ENCODE results near the gene PRR35.

The PRR35 gene

DNA sequence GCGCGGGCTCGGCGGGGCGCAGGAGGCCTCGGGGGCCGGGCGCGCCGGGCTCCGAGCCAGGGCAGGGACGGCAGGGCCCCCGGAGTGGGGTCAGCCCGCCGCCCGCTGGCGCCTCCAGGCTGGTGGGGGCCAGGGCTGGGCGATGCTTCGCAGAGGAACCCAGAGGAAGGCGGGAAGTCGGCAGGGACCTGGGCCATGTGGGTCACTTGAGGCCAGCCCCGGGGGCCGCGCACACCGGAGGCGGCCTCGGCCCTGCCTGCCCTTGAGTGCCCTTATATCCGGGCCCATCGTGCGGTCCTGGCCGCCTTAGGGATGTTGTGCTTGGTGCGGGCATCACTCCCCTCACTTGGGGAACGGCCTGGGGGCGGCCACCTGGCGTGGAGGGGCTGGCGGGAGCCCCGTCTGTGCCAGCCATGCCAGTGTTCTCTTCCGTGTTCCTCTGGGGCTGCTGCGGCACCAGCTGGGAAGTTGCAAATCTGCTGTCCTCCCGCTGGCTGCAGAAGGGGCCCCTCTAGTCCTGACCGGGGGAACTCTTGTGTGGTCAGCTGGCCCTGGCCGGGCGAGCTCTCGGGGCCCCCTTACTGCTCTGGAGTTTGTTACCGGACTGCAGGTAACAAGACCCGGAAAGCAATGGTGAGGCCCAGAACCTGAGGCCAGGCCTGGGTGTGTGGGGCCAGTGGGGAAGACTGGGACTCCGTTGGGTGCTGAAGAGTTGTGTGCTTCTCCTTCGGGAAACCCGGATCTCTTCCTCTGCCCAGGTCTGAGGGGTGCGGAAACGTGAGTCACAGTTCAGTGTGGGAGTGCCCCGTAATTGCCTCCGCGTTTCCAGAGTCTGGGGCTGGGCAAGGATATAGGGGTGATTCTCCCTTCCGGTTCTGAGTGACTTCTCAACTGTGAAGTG is 31.8 kb upstream of the PRR35 start:
- DNase-seq = no peak

DNA sequence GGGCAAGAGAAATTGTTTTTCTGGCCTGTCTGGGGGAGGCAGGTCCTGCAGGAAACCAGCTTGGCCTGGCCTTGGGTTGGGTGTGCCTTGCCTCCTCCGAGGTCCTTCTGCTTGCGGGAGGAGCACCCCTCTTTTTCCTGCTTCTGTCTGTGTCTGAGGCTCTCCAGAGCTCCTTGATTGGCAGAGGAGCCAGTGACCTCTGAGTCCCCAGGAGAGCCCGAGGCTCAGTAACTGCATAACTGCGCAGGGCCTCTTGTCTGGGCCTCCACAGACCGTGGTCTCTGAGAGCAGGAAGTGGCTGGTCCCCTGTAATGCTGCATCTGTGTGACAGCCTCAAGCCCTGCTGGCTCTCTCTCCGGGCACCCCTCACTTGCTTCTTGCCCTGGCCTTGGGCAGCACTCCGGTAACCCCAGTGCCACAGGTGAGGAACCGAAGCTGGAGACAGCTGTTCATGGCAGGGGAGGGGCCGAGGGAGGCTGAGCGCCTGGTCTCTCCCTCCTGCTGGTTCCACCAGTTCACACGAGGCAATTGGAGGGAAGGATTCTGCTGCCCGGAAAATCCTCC is 31.1 kb upstream of the PRR35 start:
- DNase-seq = no peak

DNA sequence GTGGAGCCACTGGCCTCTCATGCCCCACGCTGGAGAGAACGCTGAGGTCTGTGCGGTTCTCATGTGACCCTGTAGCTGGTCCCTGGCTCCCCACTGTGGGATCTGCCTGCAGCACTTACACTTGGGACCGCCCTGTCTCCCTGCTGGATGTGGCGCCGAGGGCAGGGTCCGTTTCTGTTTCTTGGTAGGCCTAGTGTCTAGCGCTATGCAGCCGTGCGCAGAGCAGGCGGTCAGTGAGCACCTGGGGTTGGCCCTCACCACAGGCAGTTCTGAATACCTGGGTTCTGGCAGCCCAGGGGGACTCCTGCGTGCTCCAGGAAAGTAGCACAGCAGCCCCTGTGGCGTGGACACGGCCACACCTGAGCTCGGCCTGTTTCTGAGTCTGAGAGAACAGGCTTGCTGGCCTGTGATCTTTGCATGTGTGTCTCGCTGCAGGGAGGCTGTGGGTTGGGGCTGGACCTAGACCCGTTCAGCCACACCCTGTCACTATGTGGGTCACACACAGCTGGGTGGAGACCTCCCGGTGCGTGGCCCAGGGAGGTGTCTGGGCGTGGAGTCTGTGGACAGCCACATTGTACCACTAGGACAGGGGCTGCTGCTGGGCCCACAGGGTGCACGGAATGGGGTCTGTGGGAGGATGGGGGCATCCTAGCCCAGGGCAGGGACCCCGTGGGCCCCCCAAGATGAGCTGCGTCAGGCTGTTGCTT is 29.9 kb upstream of the PRR35 start:
- no peak for DNase-seq

- no peak for DNase-seq
Observed at GRCh38 chr16:531494-532125, 28.6 kb upstream of the PRR35 start.

DNA sequence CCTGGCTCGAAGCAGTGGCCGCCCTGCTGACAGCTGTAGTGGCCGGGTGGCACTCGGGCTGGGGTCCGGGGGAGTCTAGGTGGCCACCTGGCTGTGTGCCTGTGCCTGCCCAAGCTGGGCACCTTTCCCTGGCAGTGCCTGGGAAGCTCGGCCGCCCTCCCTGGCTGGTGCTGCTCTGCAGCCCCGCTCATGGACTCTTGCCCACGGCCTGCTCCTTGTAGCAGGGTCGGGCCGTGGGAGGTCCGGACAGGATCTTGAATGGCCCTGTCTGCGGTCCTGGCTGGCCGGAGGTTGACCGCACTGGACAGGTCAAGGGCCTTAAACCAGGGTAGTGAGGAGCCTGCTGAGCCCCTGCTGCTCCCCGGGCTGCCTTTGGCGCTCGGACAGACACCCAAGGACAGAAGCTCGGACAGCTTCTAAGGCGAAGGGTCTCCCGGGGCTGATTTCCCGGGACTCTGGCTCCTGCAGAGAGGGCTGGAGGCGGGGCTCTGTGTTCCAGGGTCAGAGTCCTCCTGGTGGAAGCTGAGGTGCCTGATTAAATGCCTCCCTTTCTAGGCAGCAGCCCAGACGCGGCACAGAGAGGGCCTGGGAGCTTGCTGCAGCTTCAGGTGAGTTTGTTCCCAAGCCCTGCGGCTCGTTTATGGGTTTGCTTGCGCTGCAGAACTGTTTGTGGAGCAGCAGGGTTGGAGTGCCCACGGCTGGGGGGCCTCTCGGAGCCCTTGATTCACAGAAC is 26.6 kb upstream of the PRR35 start:
- no peak for DNase-seq

GRCh38 chr16:534135-534534 is 26.1 kb upstream of the PRR35 start:
- no peak for DNase-seq

- DNase-seq = no peak
Observed at GRCh38 chr16:534856-535445, 25.2 kb upstream of the PRR35 start.

DNA sequence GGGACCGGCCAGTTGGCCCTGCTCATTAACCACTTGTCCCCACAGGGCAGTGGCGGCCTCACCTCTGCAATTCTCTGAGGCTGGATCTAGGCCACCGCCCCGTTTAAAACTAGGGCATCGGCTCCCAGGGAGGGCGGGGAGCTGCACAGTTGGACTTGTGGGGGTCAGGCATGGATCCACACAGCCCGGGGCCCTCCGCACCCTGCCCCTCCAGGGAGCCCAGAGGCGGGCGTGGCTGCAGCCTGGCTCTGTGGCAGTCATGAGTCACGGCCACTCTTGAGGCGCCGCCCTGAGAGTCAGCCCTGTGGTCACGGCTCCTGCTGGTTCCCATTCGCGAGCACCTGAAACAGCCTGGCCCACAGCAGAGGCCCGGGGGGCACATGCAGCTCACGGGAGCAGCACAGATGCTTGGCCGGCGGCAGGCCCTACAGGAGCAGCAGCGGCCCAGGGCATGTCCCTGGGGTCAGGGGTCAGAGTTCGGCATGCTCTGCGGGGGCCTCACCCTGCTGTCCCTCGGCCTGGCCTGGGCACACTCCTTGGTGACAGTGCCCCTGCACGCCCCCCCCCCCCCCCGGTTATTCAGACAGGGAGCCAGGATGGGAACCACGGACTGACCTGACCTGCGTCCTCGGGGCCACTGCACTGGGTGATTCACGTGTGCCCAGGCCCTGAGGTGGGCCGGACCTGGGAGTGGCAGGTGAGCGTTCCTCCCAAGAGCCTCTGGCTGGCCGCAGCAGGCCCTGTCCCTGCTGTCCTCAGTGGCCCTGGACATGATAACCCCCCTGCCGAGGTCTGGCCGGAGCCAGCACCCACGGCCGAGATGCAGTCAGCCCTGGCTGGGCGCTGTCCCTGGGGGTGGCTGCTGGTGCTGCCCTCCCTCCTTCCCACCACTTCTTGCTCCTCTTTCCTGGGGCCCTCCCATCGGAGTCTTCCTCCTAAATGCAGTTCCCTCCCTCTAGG is 24.5 kb upstream of the PRR35 start:
- DNase-seq = no peak

- DNase-seq = no peak
Observed at GRCh38 chr16:536746-537145, 23.4 kb upstream of the PRR35 start.

- DNase-seq = no peak
Observed at GRCh38 chr16:537415-538335, 22.5 kb upstream of the PRR35 start.

GRCh38 chr16:539901-540530 is 20.2 kb upstream of the PRR35 start:
- DNase-seq = no peak

DNA sequence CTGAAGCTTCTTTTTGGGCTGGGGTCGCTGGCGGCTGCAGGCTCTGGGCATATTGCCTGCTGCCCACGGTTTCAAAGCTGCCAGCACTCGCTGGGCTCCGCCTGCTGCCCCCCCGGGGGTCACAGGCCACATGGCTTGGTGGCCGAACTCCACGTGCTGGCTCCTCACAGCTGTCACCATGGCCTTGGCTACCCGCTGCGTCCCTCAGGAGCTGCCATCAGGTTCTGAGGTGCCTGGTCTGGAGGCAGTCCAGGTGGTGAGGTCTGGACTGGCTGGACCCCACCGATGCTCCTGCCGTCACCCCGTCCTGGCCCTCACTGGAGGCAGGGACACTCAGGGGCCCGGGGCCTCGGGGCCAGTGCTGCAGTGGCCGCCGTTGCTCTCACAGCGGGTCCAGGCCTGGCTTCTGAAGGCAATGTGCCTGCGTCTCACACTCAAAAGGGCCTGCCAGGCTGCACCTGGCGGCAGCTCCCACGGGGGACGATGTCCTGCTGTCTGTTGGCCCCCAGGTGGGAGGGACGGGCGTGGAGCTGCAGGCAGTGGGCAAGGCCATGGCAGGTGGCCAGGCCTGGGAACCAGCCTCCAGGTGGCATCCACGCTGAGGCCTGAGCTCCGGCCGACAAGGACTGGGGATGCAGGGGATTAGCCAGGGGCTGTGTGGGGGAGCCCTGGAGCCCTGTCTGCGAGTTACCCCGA is 19.4 kb upstream of the PRR35 start:
- no peak for DNase-seq

DNA sequence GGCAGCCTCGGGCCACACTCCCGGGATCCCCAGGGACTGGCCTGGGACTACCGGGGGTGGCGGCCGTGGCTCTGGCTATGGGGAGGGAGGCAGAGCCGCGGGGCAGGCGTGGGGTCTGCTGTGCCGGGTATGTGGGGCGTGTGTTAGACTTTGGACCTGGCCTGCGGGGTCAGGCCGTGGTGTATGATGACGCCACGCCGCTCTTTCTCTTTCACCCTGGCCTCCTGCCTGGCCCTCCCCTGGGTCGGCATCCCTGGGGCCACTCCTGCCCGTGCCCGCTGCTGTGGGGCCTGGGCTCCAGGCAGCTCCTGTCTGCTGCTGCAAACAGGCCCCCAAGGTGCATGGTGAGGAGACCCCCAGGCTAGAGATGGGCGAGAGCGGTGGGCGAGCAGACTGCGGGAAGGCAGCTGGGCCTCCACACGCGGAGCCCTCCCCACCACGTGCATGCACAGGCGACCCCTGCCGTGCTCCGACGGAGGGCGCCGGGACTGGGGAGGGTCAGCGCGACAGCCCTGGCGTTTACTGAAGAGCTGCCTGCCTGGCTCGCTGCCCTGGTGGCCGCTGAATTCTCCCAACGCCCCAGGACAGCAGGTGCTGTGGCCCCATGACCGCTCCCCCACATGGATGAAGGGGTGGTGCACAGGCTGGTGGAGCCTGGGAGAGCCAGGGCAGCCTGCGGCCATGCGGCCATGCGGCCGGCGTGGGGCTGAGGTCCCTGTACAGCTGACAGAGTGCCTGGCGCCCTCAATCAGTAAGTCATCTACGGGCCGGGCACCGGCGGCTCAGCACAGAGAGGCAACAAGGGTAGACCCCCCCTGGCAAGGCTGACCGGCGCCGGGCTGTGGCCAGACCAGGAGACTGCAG is 16.7 kb upstream of the PRR35 start:
- DNase-seq = no peak

GRCh38 chr16:544517-544916 is 15.7 kb upstream of the PRR35 start:
- no peak for DNase-seq

DNA sequence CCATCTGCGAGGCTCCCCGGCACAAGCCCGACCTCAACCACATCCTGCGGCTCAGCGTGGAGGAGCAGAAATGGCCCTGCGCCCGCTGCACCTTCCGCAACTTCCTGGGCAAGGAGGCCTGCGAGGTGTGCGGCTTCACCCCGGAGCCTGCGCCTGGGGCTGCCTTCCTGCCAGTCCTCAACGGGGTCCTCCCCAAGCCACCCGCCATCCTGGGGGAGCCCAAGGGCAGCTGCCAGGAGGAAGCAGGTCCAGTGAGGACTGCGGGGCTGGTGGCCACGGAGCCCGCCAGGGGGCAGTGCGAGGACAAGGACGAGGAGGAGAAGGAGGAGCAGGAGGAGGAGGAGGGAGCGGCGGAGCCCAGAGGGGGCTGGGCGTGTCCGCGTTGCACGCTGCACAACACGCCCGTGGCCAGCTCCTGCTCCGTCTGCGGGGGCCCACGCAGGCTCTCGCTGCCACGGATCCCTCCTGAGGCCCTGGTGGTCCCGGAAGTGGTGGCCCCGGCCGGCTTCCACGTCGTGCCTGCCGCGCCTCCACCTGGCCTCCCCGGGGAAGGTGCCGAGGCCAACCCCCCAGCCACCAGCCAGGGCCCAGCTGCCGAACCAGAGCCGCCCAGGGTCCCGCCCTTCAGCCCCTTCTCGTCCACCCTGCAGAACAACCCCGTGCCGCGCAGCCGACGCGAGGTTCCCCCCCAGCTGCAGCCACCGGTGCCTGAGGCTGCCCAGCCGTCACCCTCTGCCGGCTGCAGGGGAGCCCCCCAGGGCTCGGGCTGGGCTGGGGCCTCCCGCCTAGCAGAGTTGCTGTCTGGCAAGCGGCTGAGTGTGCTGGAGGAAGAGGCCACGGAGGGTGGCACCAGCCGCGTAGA is 13.1 kb upstream of the PRR35 start:
- no peak for DNase-seq

DNA sequence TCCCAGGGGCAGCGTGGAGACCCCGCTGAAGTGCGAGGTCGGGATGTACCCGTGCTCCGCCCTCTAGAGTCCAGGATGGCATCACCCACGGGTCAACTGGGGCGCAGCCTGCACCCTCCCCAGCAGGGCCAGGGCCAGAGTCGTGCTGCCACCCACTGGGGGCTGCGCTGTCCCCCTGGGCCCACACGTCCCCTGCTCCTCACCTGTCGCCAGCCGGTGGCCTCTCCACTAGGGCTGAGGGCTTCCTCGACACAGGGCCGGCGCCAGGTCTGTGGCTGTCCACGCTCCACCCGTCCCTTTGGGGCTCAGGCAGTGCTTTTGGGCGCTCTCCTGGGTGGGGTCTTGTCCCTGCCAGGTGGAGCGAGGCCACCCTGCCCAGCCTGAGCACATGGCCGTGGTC is 11.6 kb upstream of the PRR35 start:
- no peak for DNase-seq

All from NCI-H2171 treated with DMSO at 0.1 percent for 48 hours (cell line).